SK-N-SH (cell line): Measurements from ENCODE around the gene NFX1. TPM values are rescaled to one million over a fixed set of nuclear protein-coding genes. Genes with fewer than 3 reads are reported as not detected.
"Not testable (repeated sequence)": the region's sequence is repeated elsewhere in the genome, so short reads cannot be mapped to it uniquely, and the experiment has no call there.

Experiments used
- CTCF ChIA-PET: fragments of 300-600, 350-600 bp; formaldehyde crosslinking; extraction: SDS; loops from one replicate; lab custom pipeline; 2021; lab: Yijun Ruan, JAX
- POLR2A ChIA-PET: fragments of 350-600 bp; sonication (Branson Sonifier 250); formaldehyde crosslinking; extraction: SDS; loops from one replicate; lab custom pipeline; 2020; ENCODE audit warnings: antibody characterized with exemption, inconsistent platforms; lab: Yijun Ruan, JAX
- DNase-seq: peaks from one replicate; pipeline ENCODE4 v3.0.0; 2012
- H2AFZ ChIP-seq: fragments of 200-600 bp; sonication (generic); 2 replicates; pipeline ENCODE4 v1.8.1; 2016; ENCODE audit warnings: antibody characterized with exemption, mild to moderate bottlenecking, low read depth
- H3F3A ChIP-seq: fragments of 200-600 bp; sonication (generic); replicated peaks from 2 replicates; pipeline ENCODE3; 2016; ENCODE audit warnings: antibody characterized with exemption, mild to moderate bottlenecking; ENCODE audit not compliant: insufficient read depth
- H3K27ac ChIP-seq, 2 experiments: fragments of 200-500 bp in 1 of 2; fragments of 200-600 bp in 1 of 2; sonication (Bioruptor generic) in 1 of 2; sonication (generic), shearing (Covaris generic) in 1 of 2; 2 replicates each; pipeline versions ENCODE4 v1.5.1 to v1.6.1; 2014 to 2016; ENCODE audit warnings: low read depth in 2 of 2, inconsistent platforms in 1 of 2, low read length in 1 of 2, mild to moderate bottlenecking in 1 of 2, mixed read lengths in 1 of 2
- H3K27me3 ChIP-seq: fragments of 200-600 bp; sonication (generic), shearing (Covaris generic); 2 replicates; pipeline ENCODE4 v1.6.1; 2016; ENCODE audit warnings: mixed run types; ENCODE audit not compliant: insufficient read depth
- H3K36me3 ChIP-seq, 2 experiments: fragments of 200-500 bp in 1 of 2; fragments of 200-600 bp in 1 of 2; sonication (Bioruptor generic) in 1 of 2; sonication (generic) in 1 of 2; replicated peaks in 1 of 2; 2 replicates each; pipeline versions ENCODE3 to v1.5.1; 2014 to 2016; ENCODE audit warnings: low read length in 1 of 2, mild to moderate bottlenecking in 1 of 2; ENCODE audit not compliant: insufficient read depth in 2 of 2, control insufficient read depth in 1 of 2
- H3K4me1 ChIP-seq, 2 experiments: fragments of 200-500 bp in 1 of 2; fragments of 200-600 bp in 1 of 2; sonication (Bioruptor generic) in 1 of 2; sonication (generic), shearing (Covaris generic) in 1 of 2; 2 replicates each; pipeline versions ENCODE4 v1.5.1 to v1.6.1; 2014 to 2016; ENCODE audit warnings: low read depth in 1 of 2, low read length in 1 of 2, mixed run types in 1 of 2; ENCODE audit not compliant: insufficient read depth in 2 of 2, control insufficient read depth in 1 of 2
- H3K4me2 ChIP-seq: fragments of 200-600 bp; sonication (generic), shearing (Covaris generic); 2 replicates; pipeline ENCODE4 v1.6.1; 2017; ENCODE audit warnings: mixed run types
- H3K4me3 ChIP-seq, 2 experiments: fragments of 200-500 bp in 1 of 2; fragments of 200-600 bp in 1 of 2; sonication (Bioruptor generic) in 1 of 2; sonication (generic), shearing (Covaris generic) in 1 of 2; 2 replicates each; pipeline versions ENCODE4 v1.5.1 to v1.8.1; 2014 to 2016; ENCODE audit warnings: low read depth in 2 of 2, inconsistent platforms in 1 of 2, low read length in 1 of 2, mild to moderate bottlenecking in 1 of 2, mixed read lengths in 1 of 2, moderate library complexity in 1 of 2
- H3K79me2 ChIP-seq: fragments of 200-600 bp; sonication (generic); 2 replicates; pipeline ENCODE4 v1.8.1; 2017; ENCODE audit warnings: mild to moderate bottlenecking; ENCODE audit not compliant: insufficient read depth
- H3K9ac ChIP-seq: fragments of 200-600 bp; sonication (generic); 2 replicates; pipeline ENCODE4 v1.6.1; 2017; ENCODE audit warnings: mixed run types
- H3K9me2 ChIP-seq: fragments of 200-600 bp; sonication (generic); 2 replicates; pipeline ENCODE4 v1.6.1; 2017; ENCODE audit warnings: mixed run types
- H3K9me3 ChIP-seq: fragments of 200-600 bp; sonication (generic); 2 replicates; pipeline ENCODE4 v1.6.1; 2017; ENCODE audit warnings: mixed run types, mild to moderate bottlenecking, moderate library complexity
- H4K20me1 ChIP-seq: fragments of 200-600 bp; sonication (generic); 2 replicates; pipeline ENCODE4 v1.6.1; 2017; ENCODE audit warnings: mild to moderate bottlenecking, mixed run types; ENCODE audit not compliant: insufficient read depth
- CHD2 ChIP-seq: fragments of 150-350 bp; IDR thresholded peaks from 2 replicates; pipeline ENCODE4 v1.6.1; 2018; ENCODE audit warnings: low read length; ENCODE audit not compliant: partially characterized antibody
- CTCF ChIP-seq: fragments of 200-600 bp; sonication (generic); IDR thresholded peaks from 2 replicates; pipeline ENCODE4 v1.6.1; 2017; ENCODE audit warnings: antibody characterized with exemption, mild to moderate bottlenecking, moderate library complexity
- EP300 ChIP-seq, 2 experiments: IDR thresholded peaks; 2 replicates each; pipeline versions ENCODE4 v1.4.0 to v1.6.1; 2012; ENCODE audit warnings: borderline replicate concordance in 1 of 2, low read depth in 1 of 2, low read length in 1 of 2
- EZH2phosphoT487 ChIP-seq: fragments of 200-600 bp; sonication (generic); IDR thresholded peaks from 2 replicates; pipeline ENCODE4 v1.6.1; 2017; ENCODE audit warnings: low read depth, mixed run types, mild to moderate bottlenecking, antibody characterized with exemption, moderate library complexity, borderline replicate concordance
- GABPA ChIP-seq: IDR thresholded peaks from 2 replicates; pipeline ENCODE4 v1.4.0; 2012; ENCODE audit warnings: low read depth, mild to moderate bottlenecking
- GATA2 ChIP-seq: sonication (generic); formaldehyde crosslinking; IDR thresholded peaks from 2 replicates; pipeline ENCODE4 v1.5.0; 2020; ENCODE audit warnings: mild to moderate bottlenecking, missing genetic modification reagents
- JUND ChIP-seq: IDR thresholded peaks from 2 replicates; pipeline ENCODE4 v1.4.0; 2012
- MEF2A ChIP-seq: IDR thresholded peaks from 2 replicates; pipeline ENCODE4 v1.4.0; 2012; ENCODE audit warnings: low read depth, borderline replicate concordance
- MXI1 ChIP-seq: IDR thresholded peaks from 2 replicates; pipeline ENCODE4 v1.6.1; 2012; ENCODE audit warnings: mild to moderate bottlenecking, low read depth, low read length, improper control_type of control experiment
- NFIC ChIP-seq: IDR thresholded peaks from 2 replicates; pipeline ENCODE4 v1.4.0; 2012; ENCODE audit warnings: borderline replicate concordance
- RAD21 ChIP-seq: IDR thresholded peaks from 2 replicates; pipeline ENCODE4 v1.6.1; 2012; ENCODE audit warnings: mild to moderate bottlenecking, low read length
- RCOR1 ChIP-seq: fragments of 150-350 bp; IDR thresholded peaks from 2 replicates; pipeline ENCODE4 v1.6.1; 2017; ENCODE audit warnings: antibody characterized with exemption, low read length
- SMC3 ChIP-seq: IDR thresholded peaks from 2 replicates; pipeline ENCODE4 v1.6.1; 2012; ENCODE audit warnings: low read depth, low read length, improper control_type of control experiment
- TAF1 ChIP-seq: IDR thresholded peaks from 2 replicates; pipeline ENCODE4 v1.6.1; 2012; ENCODE audit warnings: low read depth, mild to moderate bottlenecking, low read length, moderate library complexity, borderline replicate concordance
- USF1 ChIP-seq: IDR thresholded peaks from 2 replicates; pipeline ENCODE4 v1.4.0; 2012; ENCODE audit warnings: low read depth, borderline replicate concordance
- USF2 ChIP-seq: fragments of 150-350 bp; IDR thresholded peaks from 2 replicates; pipeline ENCODE4 v1.6.1; 2017; ENCODE audit warnings: antibody characterized with exemption, low read length, low read depth, borderline replicate concordance
- WGBS: methylation state at CpG from one replicate; pipeline ENCODE4 v1.1.6; 2017; ENCODE audit warnings: low lambda C conversion rate; 5-methylcytosine and 5-hydroxymethylcytosine counted together
- polyA plus RNA-seq, 3 experiments: library from polyadenylated mRNA; depleted of rRNA; stranded (reverse); fragments of >200 nt; gene quantifications; 2 replicates each; pipeline ENCODE4 v1.2.3, GENCODE V29; 2012

The NFX1 gene
- polyA plus RNA-seq, 1 of the 3 experiments (the other 2 are of a cell fraction): 19.6 TPM

GRCh38 chr9:33381231-33381791 lies 91.0 kb downstream of the NFX1 start:
- CTCF ChIA-PET: interaction anchor here (0.7 to 1.4 kb wide), 2 partner anchors 28 to 71 kb away, joined by 3 to 4 read pairs; no protein-coding TSS in a partner anchor
- Histone ChIP-seq H3K9me2 (no peaks in the 10 kb centered on the region), H3K4me2 (no peak overlapping the region)
- TF ChIP-seq RAD21 (no peak), SMC3 (no peak), MEF2A (no peak), EP300 (IDR thresholded peaks at IDR 0.05; ENCODE audit: borderline replicate concordance in 1 of 2, low read depth in 1 of 2, low read length in 1 of 2) (no peak), MXI1 (no peak), USF2 (no peak), GATA2 (no peak), CTCF (no peak), USF1 (no peak), CHD2 (no peak), EZH2phosphoT487 (no peak), TAF1 (no peak), JUND (no peak), GABPA (no peak), RCOR1 (no peak), NFIC (no peak)
- TF ChIP-seq, all 33 proteins: peak for 0
- Histone ChIP-seq H3K79me2 (no peaks in the 10 kb centered on the region), H3K9ac (no peak overlapping the region), H3F3A (no peaks in the 10 kb centered on the region), H4K20me1 (no peaks in the 10 kb centered on the region), H3K27me3 (no peaks in the 10 kb centered on the region), H3K4me3 (no peak overlapping the region), H2AFZ (no peak overlapping the region), H3K9me3 (no peaks in the 10 kb centered on the region), H3K36me3 (no peaks in the 10 kb centered on the region), H3K4me1 (peaks cover 0 to under 1% of the 10 kb centered on the region in 2 experiments; a peak in 1 of 4 replicates), H3K27ac (no peak overlapping the region)
- WGBS: 78% methylated on average over 10 of the region's 11 CpGs
- no peak for DNase-seq
- POLR2A ChIA-PET: no interaction called here

GRCh38 chr9:33382397-33382796 lies 92.1 kb downstream of the NFX1 start:
- H3K9me3 ChIP-seq, DNase-seq, POLR2A ChIA-PET, H3K4me3 ChIP-seq, H3K36me3 ChIP-seq, H2AFZ ChIP-seq, H3K9me2 ChIP-seq, H3K9ac ChIP-seq, H3K27me3 ChIP-seq, H4K20me1 ChIP-seq, H3K27ac ChIP-seq, H3K4me2 ChIP-seq, H3K4me1 ChIP-seq, H3K79me2 ChIP-seq, H3F3A ChIP-seq: not testable (repeated sequence)
- CTCF ChIA-PET: interaction anchor here (0.6 to 1.0 kb wide), 3 partner anchors 69 to 135 kb away, joined by 3 to 4 read pairs (median 3); no protein-coding TSS in a partner anchor
- WGBS: 67% methylated on average over 10 of the region's 10 CpGs

GRCh38 chr9:33383396-33383795 lies 93.1 kb downstream of the NFX1 start:
- DNase-seq, H3K9me3 ChIP-seq, H3K4me3 ChIP-seq, H3F3A ChIP-seq, H3K27me3 ChIP-seq, H3K79me2 ChIP-seq, H3K36me3 ChIP-seq, POLR2A ChIA-PET, H3K9ac ChIP-seq, H3K4me2 ChIP-seq, H3K27ac ChIP-seq, H4K20me1 ChIP-seq, H2AFZ ChIP-seq, CTCF ChIA-PET, H3K9me2 ChIP-seq, H3K4me1 ChIP-seq: not testable (repeated sequence)
- 88% methylated on average over 11 of the region's 11 CpGs for WGBS
